Amygdala (tissue), 56 donors: ENCODE results near the gene PPA1.
"Not testable (repeated sequence)": the region's sequence is repeated elsewhere in the genome, so short reads cannot be mapped to it uniquely, and the experiment has no call there.

Experiments used
- DNase-seq, 56 donors: peaks; one replicate each; lab custom pipeline; 2025; lab: John Stamatoyannopoulos, UW

The PPA1 gene

DNA sequence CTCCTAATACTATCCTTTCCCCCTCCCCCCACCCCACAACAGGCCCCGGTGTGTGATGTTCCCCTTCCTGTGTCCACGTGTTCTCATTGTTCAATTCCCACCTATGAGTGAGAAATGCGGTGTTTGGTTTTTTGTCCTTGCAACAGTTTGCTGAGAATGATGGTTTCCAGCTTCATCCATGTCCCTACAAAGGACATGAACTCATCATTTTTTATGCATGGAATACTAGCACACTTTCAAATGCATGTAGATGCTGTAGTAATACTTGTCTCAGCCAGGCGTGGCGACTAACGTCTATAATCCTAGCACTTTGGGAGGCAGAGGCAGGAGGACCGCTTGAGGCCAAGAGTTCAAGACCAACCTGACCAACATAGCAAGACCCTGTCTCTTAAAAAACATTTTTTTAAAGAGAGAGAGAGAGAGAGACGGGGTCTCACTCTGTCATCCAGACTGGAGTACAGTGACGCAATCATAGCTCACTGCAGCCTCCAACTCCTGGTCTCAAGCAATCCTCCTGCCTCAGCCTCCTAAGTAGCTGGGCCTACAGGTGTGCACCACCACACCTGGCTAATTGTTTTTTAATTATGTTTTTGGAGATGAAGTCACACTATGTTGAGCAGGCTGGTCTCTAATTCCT lies 10.3 kb downstream of the PPA1 start:
- not testable (repeated sequence) for DNase-seq

DNA sequence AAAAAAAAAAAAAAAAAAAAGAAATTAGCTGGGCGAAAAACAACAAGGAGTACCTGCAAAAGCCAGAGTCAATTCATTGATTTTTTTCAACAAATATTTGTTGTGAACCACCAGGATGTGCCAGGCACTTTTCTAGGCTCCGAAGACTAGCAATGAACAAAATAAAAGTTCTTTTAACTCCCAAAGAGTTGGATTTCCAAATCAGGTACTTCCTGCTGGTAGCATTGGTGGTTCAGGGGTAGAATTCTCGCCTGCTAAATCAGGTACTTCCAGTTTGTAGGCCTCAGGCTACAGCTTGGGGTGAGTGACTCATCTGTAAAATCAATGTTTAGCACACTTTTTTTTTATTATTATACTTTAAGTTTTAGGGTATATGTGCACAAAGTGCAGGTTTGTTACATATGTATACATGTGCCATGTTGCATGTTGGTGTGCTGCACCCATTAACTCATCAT lies 10.9 kb downstream of the PPA1 start:
- no peak for DNase-seq

DNA sequence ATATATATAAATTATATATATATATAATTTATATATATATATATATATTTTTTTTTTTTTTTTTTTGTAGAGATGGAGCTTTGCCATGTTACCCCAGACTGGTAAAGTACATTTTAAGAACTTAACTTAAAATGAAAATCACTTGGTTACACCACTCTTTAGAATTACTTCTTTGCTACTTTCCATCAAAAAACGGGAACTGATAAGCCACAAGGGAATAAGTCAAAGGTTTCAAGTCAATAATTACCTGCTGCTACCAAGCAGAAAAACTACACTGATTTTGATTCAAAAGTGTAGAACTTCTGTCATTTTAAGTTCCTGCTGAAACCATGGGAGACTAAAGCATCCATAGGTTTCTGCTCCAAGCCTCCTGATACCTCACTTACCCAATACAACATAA lies 12.2 kb downstream of the PPA1 start:
- DNase-seq: no peak

DNA sequence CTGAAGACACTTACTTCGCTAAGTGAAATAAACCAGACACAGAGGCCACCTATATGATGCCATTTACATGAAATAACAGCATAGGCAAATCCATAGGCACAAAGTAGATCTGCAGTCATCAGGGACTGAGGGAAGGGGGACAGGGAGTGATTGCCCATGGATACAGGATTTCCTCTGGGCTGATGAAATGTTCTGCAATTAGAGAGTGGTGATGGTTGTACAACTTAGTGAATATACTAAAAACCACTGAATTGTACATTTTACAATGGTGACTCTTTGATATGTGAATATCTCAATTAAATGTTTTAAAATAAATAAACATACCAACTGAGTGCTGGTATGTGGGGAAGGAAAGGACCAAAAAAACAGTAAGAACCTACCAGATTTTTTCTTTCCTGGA lies 20.4 kb downstream of the PPA1 start:
- no peak for DNase-seq

DNA sequence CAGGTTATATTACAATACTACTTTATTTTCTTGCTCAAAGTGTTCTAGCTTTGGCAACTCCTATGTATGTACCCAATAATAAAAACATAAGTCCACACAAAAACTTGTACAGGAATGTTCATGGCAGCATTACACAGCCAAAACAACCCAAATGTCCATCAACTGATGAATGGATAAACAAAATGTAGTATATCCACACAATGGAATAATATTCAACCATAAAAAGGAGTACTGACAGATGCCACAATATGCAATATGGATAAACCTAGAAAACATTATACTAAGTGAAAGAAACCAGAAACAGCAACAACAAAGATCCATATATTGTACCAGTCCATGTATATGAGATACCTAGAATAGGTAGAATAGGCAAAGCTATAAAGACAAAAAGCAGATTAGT lies 21.0 kb downstream of the PPA1 start:
- DNase-seq: no peak

DNA sequence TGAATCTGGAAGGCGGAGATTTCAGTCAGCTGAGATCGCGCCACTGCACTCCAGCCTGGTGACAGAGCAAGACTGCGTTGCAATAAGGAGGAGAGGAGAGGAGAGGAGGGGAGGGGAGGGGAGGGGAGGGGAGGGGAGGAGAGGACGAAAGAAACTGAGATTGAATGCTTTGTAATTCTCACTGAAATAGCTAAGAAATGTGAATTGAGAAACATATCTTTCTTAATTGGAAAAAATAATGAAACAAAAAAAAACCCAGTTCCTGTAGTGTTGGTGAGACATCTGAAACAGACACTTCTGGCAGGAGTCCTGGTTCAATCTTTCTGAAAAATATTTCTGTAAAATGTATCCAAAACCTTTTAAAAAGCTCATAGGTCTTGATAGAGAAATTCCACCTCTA lies 26.5 kb downstream of the PPA1 start:
- no peak for DNase-seq

DNA sequence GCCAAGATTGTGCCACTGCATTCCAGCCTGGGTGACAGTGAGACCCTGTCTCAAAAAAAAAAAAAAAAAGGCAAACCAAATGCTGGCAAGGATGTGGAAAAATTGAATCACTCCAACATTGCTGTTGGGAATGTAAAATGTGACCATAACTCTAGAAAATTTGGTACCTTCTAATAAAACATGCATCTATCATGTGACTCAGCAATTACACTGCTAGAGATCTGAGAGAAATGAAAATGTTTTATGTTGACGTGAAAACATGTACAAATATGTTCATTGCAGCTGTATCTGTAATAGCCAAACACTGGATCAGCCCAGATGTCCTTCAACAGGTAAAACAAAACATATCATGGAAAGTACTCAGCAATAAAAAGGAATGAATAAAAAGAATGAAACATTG lies 32.1 kb downstream of the PPA1 start:
- no peak for DNase-seq

DNA sequence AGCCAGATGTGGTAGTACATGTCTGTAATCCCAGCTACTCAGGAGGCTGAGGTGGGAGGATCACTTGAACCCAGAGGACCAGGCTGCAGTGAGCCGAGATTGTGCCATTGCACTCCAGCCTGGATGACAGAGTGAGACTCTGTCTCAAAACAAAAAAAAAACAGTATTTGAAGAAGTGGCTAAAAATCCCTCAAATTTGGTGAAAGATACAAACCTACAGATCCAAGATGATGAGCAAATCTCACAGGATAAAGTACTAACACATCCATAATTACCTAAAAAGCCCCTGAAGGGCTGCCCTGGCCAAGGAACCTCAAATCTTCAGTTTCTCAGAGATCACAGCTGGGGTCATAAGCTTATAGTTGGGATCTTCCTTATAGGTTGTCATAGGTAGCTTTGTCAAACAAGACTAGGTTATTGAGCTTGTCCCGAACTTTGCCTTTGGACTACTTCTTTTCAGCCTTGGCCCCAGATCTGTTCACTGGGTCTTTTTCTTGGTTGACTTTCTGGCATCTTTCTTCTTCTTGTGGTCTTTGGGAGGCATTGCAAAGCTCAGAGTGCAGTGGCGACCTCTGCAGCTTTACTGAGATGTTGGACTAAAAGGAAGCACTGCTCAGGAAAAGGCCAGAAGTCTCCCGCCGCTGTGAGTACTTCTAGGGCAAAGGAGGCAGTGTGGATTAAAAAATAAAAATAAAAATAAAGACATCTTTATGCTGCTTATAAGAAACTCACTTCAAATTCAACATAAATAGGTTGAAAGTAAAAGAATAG lies 34.3 kb downstream of the PPA1 start:
- DNase-seq: no peak

DNA sequence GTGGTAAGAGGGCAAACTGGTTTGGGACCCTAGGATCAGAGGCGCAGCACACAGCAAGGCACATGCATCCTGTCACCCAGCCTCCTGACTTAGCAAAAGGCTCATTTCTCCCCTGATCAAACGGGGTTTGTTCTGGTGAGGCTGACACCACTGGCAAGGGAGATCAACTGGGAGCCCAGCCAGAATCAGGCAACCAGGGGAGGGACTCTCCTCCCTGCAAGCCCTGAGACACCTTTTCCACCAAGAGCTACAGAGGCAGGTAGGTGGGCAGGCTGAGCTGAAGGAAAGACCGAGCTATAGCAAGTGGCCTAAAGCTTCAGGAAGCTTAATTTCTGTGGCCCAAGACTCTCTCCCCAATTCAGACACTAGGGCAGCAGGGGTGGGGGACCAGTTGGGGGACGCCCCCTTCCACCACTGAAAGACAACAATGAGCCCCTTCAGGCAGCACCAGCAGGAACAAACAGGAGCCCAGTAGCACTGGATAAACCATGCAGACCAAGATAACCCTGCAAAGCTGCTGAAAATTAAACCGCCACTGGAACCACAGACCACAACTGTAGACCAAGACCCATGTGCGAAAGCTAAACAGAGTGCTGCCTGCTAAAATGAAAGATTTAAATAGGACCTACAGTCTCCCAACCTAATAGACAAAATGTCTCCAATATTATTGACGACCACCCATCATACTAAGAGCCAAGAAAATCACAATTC lies 35.8 kb downstream of the PPA1 start:
- peak in 29 of 56 donors; percentile 3 to 66 (median 25) for DNase-seq

DNA sequence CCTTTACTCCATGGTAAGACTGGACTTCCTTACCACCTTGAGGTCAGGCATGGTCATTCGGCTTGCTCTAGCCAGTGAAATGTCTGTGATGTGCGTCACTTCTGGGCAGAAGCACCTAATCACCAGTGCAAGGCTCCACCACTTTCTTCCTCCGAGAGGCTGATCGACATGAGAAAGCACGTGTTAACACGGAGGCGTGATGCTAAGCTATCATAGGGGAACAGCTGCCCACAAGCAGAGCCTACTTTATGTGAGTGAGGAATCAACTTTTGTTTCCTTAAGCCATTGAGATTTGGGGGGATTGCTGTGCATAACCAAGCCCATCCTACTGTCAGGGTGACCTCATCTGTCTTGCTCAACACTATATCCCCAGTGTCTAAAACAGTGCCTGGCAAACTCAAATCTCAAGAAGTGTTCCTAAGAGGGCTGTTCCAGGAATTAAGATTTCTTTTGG lies 39.8 kb downstream of the PPA1 start:
- no peak for DNase-seq

DNA sequence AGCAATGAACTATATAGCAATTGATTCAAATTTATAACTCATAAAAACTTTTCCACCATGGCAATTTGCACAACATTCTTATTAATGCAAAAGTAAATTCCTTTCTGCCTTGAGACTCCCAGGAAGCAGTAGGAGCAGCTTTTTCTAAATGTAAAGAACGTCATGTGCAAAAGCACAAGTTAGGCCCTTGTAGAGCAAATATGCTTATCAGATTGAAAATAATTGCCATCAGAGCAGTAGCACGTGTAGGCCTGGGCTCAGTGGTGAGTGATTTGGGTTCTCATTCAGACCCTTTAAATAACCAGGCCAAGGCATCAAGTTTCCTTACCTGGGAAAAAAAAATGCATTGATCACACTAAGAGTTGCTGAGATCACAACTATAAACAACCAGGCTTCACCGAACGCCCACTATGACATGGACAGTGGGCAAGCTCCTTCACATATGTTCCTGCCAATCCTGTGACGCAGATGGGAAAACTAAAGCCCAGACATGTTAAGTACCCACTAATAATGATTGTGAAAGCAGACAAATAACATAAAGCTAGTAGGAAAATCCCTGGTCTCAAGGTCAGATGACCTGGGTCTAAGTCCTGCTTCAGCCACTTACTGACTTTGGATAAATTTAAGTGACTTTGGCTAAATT lies 40.8 kb downstream of the PPA1 start:
- no peak for DNase-seq

DNA sequence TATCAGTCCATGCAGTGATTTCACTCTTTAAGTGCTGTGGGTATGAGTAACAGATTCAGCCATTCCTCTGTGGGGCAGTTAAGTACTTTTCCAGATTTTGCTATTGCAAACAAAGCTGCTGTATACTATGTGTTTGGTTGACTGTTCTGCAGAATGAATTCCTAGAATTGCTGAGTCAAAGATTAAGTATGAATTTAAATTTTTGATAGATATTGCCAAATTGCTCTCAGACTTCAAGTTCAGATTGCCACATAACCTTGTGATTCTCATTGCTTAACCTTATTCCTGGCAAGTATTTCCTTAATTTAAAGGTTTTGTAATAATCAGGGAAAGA lies 41.3 kb downstream of the PPA1 start:
- no peak for DNase-seq

DNA sequence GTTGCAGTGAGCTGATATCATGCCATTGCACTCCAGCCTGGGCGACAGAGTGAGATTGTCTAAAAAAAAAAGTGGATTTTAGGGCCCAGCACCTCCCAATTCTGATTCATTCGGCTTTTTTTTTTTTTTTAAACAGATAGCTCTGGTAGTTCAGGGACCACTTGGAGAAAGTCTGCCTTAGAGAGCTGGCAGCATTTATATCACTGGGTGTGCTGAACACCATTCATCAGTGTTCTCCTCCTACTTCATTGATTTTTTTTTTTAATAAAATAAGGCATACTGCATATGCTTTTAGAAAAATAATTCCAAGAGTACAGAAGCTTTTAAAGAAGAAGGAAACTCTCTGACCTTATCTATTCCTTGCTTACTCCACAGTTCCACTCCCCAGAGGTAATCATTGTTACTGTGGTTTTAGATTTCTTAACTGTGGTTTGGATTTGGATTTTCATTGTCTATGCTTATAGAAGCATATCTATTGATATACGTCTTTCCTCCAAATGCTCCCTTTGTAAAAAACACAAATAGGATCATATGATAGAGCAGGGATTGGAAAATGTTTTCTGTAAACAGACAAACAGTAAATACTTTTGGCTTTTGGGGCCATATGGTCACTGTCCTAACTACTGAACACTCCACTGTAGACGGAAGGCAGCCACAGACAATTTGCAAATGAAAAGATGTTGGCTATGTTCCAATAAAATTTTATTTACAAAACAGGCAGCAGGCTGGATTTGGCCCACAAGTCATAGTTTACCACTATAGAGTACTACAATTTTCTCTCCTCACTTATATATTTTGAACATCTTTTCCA lies 41.9 kb downstream of the PPA1 start:
- DNase-seq: no peak

DNA sequence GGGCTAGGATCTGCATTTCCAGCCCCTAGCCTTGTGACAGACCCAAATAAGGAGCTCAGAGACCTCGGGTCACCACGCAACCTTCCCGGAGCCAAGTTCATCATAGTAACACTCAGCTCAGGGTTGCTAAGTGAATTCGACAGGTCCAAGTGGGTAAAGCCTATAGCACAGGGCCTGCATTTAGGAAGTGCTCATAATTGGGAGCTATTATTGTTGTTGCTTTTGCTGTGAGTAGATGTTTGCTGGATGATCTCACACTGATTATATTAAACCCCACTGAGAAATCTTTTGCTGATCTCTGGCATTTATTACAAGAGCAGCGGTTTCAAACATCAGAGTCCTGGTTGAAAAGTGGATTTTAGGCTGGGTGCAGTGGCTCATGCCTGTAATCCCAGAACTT lies 42.6 kb downstream of the PPA1 start:
- DNase-seq: no peak

DNA sequence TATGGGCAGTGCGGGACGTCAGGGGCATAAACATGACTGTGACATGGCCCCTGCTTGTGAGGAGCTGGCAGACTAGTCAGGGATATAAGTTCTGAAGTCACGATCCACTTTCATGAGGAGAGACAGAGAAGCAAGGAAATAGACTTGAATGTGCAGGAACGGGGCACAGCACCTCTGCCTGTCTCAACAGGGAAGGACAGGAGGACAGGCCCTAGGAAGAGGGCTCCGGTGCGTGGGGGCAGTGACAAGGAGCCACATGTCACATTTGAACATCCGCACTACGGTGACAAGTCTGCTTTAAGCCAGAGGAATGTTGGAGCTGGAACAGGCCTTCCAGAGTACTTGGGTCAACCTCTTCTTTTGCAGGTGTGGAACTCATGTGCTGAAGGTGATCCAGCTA lies 43.1 kb downstream of the PPA1 start:
- no peak for DNase-seq

DNA sequence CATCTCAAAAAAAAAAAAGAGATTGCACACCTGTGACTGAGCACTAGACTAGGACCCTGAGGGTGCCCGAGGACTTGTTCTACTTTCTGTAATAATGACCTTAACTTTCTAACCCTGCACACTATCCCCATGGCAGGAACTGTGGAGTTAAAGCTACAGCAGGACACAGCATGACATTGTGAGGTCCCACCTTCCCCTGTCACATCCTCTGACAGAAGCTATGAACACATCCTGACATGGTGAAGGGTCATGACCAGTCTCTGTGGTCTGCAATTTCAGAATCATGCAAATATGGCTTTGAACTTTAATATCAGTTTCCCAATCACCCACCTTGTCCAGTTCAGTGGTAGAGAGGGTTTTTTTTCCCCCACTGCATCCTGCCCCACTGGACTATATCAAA lies 44.5 kb downstream of the PPA1 start:
- no peak for DNase-seq

DNA sequence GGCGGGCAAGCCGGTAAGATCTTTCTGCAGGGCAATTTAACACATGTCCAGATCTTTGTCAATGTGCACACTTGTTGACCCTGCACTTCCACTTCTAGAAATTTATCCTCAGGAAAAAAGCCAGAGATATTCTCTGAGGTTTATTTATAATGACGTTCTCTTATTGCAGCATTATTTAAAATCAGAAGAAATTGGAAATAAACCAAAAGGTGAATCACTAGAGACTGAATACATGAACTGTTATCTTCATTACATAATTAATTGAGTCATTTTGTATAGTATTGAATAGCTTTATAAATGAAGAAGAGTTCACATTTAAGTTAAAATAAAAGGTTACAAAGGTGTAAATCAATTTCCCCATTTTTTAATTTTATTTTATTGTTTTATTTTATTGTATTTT lies 46.7 kb downstream of the PPA1 start:
- no peak for DNase-seq

DNA sequence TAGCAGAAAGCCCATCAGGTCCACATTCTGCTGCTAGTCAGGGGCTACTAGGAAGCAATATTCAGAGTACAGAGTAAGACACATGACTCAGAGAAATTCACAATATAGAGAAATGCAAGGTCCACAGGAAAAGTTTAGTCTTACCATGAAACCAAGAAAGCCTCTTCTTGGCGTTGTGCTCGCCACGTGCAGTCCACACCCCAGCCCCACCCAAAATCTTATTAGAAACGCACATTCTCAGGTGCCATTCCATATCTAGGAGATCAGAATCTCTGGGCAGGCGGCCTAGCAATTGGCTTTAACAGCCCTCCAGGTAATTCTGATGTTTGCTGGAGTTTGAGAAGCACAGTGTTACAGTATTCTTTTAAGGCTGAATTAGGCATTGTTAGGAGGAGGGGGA lies 47.1 kb downstream of the PPA1 start:
- no peak for DNase-seq

DNA sequence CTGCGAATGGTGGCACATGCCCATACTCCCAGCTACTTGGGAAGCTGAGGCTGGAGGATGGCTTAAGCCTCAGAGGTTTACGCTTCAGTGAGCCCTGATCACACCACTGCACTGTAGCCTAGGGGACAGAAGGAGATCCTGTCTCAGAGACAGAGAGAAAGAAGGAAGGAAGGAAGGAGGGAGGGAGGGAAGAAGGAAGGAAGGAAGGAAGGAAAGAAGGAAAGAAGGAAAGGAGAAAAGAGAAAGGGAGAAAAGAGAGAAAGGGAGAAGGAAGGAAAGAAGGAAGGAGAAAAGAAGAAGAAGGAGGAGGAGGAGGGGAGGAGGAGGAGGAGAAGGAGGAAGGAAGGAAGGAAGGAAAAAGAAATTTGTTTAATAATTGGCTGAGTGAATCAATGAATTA lies 49.9 kb downstream of the PPA1 start:
- DNase-seq: no peak

DNA sequence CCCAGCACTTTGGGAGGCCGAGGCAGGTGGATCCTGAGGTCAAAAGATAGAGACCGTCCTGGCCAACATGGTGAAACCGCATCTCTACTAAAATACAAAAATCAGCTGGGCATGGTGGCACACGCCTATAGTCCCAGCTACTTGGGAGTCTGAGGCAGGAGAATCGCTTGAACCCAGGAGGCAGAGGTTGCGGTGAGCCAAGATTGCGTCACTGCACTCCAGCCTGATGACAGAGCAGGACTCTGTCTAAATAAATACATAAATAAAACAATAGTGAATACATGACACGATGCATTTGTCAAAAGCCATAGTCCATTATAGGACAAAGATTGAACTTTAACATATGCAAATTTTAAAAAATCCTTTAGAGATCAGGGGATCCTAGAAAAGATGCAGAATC lies 54.0 kb downstream of the PPA1 start:
- not testable (repeated sequence) for DNase-seq
